ENCODE measurements around the gene CHERP. TPM values are rescaled to one million over a fixed set of nuclear protein-coding genes. Genes with fewer than 3 reads are reported as not detected.
A peak's percentile ranks its signal among the peaks of the same experiment; 100 is the strongest.

Gene CHERP
- 2.8 and 4.7 TPM in 2 replicates for total RNA-seq (2014; rRNA removed; shearing (Covaris generic))

- DNase-seq (ENCODE audit: low read depth) = peak; percentile 97
These were observed at the start of gene CHERP for GRCh38 chr19:16542045-16542909. Gene CHERP (minus strand): TSS chr19:16542437. CDS start chr19:16542378, 59 bp downstream.

DNA sequence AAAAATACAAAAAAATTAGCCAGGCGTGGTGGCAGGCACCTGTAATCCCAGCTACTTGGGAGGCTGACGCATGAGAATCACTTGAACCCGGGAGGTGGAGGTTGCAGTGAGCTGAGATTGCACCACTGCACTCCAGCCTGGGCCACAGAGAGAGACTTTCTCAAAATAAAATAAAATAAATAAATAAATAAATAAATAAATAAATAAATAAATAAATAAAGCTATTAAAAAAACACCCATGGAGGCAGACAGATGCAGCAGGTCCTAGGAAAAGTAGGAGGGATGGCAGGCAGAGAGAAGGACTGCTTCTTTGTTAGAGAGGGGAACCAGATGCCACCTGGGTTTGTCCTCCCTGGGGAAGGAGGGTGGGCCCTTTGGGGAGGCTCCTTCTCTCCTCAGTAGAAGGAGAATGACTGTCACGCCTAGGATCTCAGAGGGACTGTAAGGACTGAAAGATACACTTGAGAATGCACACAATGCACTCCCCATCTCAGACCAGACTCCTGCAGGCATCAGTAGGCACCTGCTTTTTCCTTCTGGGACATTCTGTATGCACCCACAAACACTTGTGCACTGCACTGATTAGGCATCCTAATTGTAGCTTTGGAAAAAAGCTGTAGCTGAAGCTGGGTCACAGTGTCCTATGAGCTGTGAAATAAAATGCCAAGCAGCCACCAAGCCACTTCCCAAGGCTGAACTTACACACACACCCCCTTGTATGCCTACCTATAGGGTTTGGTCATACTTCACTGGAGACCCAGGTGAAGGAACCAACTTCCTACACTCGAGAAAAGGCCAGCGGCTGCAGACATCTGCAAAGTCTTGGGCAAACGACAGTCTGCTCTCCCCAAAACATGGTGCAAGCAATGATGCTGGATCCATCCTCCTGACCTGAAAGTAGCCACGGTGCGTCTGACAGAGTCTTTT lies 48.9 kb upstream of the CHERP start:
- DNase-seq (ENCODE audit: low read depth) = no peak

DNA sequence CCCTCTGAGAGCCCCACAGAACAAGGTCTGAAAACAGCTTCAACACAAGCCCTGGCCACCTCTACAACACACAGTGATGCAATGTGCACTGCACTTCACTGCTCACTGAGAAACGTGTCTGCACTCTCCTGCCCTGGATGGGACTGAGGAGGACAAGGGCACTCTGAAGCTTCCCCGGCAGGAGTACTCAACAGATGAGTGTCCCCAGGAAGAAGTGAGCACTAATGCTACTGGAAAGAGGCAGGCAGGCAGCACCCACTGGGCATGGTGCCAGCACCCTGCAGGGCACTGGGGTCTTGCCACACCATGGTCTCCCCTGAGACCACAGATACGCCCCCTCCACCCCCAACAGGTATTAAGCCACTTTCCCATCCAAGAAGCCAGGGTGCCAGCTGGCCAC lies 47.7 kb upstream of the CHERP start:
- DNase-seq (ENCODE audit: low read depth) = no peak

GRCh38 chr19:16588824-16589577 lies 46.8 kb upstream of the CHERP start:
- no peak for DNase-seq (ENCODE audit: low read depth)

- DNase-seq (ENCODE audit: low read depth) = no peak
These were observed 45.9 kb upstream of the CHERP start for GRCh38 chr19:16587833-16588823.

DNA sequence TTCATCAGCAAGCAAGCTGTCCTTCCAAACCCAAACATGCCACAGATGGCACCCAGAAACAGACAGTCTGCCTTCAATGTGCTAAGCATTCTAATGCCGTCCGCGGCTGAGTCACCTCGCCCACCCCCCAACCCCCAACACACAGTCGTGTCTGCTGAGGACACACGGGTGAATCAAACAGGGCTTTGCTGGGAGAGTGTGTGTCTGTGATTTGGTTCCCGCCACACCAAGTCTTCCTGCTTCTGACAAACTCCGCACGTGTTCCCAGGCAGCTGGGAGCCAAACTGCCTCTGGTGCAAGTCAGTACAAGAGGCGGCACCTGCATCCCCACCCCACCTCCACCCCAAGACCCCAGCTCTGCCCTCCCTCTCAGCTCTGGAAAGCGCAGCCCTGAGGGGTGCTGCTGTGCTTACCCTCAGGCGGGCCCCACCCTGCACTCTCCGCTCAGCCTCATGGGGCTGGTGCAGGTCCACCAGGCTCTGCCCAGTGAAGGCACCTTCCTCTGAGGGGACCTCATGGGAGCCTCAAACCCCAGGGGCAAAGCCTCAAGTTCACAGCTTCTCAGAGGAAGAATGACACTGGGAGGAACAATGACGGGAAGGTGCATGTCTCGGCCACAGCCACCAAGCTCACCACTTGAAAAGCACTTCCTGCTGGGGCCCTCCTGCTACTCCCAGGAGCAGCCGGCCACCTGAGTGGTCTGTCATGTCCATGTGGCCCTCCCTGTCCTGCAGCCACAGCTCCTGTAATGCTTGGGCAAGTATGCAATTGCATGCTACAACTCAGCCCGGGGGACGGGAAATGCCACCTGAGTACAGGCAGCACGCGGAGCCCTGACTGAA lies 45.0 kb upstream of the CHERP start:
- DNase-seq (ENCODE audit: low read depth) = peak; percentile 35

DNA sequence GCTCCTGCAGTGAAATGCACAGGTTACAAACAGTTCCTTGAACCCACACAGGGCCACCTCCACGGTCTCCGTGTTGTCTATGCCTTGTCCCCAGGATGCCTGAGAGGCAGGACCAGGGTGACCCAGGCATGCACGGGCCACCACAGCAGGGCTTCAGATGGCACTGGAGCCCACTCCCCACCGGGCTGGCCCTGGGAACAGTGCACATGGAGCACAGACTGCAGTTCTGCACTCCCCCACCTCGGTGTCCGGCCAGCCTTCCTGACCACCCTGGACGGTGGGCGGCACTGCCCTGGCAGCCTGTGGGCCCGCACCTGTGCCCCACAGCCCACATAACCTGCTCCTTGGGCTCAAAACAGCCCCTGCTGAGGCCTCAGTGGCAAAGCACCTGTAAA lies 44.2 kb upstream of the CHERP start:
- no peak for DNase-seq (ENCODE audit: low read depth)

- peak; percentile 39 for DNase-seq (ENCODE audit: low read depth)
These were observed 43.7 kb upstream of the CHERP start for GRCh38 chr19:16585808-16586476.

DNA sequence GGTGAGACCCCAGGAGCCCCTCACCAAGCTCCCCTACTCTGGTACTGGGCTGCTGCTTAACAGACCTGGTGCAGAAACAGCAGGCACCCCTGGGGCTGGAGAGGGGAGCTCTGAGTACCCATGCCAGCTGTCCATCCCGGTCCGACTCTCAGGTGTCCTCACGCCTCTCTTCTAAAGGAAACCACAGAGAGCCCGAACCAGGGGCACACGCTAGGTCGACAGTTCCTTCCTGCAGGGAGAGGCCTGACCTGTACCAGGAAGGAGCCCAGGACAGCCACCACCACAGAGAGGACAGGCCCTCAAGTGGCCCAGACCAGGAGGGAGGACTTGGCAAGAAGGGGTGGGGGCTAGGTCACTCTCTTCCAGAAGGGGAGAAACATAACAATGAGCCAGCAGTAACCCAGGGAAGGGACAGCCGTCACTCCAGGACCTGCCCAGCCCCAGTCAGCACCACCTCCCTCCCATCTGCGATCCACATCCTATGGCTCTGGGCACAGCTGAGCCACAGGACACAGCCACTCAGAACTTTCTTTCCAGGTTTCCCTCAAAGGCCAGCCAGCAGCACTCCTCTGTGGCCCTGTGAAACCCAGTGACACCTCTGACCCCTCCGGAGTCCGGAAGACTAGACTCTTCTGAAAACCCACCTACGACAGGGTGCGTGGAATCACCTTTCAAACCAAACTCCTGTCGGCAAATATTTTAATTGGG lies 43.0 kb upstream of the CHERP start:
- DNase-seq (ENCODE audit: low read depth) = no peak

GRCh38 chr19:16584248-16585093 lies 42.2 kb upstream of the CHERP start:
- peak; percentile 93 for DNase-seq (ENCODE audit: low read depth)

DNA sequence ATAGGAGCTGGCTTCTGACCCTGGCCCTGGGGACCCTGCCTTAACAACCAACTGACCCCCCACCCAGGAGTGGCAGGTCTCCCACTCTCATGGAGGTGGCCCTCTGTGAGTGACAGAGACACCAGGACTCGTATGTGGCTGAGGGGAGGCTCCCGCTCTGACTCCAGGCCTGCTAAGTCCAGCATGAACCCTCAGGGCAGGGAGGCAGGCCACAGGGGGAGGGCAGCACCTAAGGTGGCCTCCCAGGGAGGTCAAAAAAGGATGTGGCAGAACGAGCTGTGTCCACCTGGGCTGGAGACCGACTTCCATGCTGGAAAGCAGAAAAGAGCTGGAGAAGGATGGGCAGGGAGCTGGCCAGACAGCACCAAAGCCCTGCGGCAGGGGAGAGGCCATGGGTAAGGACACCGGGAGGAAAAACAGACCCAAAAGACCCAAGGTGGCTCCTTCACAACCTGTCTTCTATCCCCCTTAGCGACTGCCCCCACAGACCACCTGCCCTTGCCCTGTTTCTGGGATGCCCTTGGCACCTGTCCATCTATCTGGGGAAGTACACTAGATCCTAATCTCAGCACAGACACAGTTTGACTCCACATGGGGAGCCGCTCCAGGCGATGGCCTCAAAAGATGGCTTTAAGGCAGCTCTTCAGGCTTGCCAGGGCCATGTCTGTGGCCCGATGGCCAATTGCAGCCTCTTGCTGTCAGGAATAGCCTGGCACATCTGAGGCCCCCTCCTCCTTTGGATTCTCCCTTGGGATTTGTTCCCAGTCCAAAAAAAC lies 40.4 kb upstream of the CHERP start:
- DNase-seq (ENCODE audit: low read depth) = no peak

DNA sequence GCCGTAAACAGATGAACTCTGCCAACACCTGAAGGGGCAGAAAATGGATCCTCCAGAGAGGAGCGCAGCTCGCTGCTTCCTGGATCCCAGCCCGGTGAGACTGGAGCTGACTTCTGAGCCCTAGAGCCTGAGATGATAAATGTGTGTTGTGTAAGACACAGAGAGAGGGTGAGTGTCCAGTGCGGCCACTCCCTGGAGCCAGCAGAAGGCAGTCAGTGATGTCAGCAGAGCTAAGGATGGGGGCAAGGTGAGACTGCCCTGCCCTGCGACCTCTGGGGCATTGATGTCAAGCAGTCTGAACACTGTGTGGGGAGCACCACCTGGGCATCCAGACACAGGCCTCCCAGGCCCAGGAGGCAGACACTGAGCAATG lies 39.7 kb upstream of the CHERP start:
- no peak for DNase-seq (ENCODE audit: low read depth)

GRCh38 chr19:16581145-16581970 lies 39.1 kb upstream of the CHERP start:
- DNase-seq (ENCODE audit: low read depth) = no peak

DNA sequence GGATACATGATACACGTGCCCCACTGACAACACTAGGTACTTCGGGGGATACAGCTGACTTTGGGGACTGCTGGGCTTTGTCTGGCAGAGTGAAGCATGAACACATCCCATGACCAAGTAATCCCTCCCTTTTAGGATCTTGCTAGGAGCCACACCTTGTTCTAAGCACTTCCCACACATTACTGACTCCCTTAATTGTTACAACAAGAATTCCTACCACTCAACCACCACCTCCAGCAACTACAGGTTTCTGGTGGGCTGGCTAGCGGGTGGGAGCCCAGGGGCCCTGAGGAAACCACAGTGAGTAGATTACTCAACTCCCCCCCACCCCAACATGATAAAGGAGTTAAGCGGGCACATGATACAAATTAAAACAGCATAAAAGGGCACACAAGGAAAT lies 37.1 kb upstream of the CHERP start:
- no peak for DNase-seq (ENCODE audit: low read depth)

DNA sequence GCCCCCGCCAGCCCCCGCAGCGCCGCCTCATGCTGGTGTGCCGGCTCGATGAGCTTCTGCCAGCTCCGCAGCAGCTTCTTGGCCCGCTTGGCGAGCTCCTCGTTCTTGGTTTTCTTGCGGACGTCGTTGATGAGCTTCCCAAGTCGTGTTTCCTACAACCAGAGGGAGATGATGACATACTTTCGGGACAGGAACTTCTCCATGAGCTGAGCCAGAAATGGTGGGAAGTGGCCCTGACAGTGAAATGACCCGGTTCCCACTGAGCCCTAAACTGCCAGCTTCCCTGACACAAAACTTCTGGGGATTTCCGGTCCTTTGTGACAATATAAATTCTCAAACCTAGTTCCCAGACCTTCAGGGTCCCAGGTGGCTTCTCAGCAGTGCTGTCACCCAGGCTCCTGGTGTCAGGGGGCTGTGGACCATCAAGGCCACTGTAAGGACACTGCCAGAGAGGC lies 35.3 kb upstream of the CHERP start:
- DNase-seq (ENCODE audit: low read depth) = no peak
